HepG2 (cell line): ENCODE measurements around the gene BBS9. TPM values are rescaled to one million over a fixed set of nuclear protein-coding genes. Genes with fewer than 3 reads are reported as not detected.

Experiments used
- ATAC-seq: fragments of 200-7000 bp; cut with Tn5 transposase; 3 replicates; pipeline ENCODE4 v1.9.1; 2020; ENCODE audit warnings: mild to moderate bottlenecking, moderate library complexity
- BruUV-seq: library from RNA; stranded (reverse); fragments of 400-500 nt; replicated peaks from 2 replicates; lab custom pipeline; 2021; lab: Mats Ljungman, UMichigan
- CTCF ChIA-PET: fragments of 300-600 bp; formaldehyde crosslinking; extraction: SDS; loops from one replicate; lab custom pipeline; 2021; ENCODE audit warnings: low total read pairs, inconsistent platforms, low intra/inter-chr PET ratio; lab: Yijun Ruan, JAX
- POLR2A ChIA-PET: fragments of 350-600 bp; sonication (Branson Sonifier 250); formaldehyde crosslinking; loops from one replicate; lab custom pipeline; 2020; ENCODE audit warnings: antibody characterized with exemption, inconsistent platforms; lab: Yijun Ruan, JAX
- DNase-seq: peaks from one replicate; pipeline ENCODE4 v3.0.0-alpha.2; 2015; ENCODE audit warnings: low spot score
- FAIRE-seq: peaks from 3 replicates; lab custom pipeline; 2011; peaks lifted over from hg19 to GRCh38; lab: Jason Lieb, UNC
- H2AFZ ChIP-seq: one replicate; pipeline ENCODE4 v1.6.1; 2011; ENCODE audit warnings: low read length, inconsistent platforms
- H3K27ac ChIP-seq: fragments of 300-600 bp; 3 replicates; pipeline ENCODE4 v1.8.0; 2011; ENCODE audit warnings: mixed run types, mild to moderate bottlenecking, mixed read lengths, low read length, inconsistent platforms; ENCODE audit not compliant: insufficient read depth; ENCODE audit errors: extremely low read length
- H3K27me3 ChIP-seq, 2 experiments: fragments of 200-600 bp in 1 of 2; 2 replicates in 1 of 2; 3 replicates in 1 of 2; pipeline versions ENCODE4 v1.6.0 to v1.8.0; 2011; ENCODE audit warnings: low read length in 2 of 2, mild to moderate bottlenecking in 2 of 2, moderate library complexity in 2 of 2, inconsistent platforms in 1 of 2; ENCODE audit not compliant: insufficient read depth in 2 of 2, control insufficient read depth in 1 of 2
- H3K36me3 ChIP-seq, 2 experiments: fragments of 200-600 bp in 1 of 2; replicated peaks in 1 of 2; 2 replicates in 1 of 2; 3 replicates in 1 of 2; pipeline versions ENCODE4 v1.5.1 to v1.8.0; 2011; ENCODE audit warnings: low read length in 2 of 2, inconsistent platforms in 1 of 2; ENCODE audit not compliant: insufficient read depth in 2 of 2, control insufficient read depth in 1 of 2
- H3K4me1 ChIP-seq: 2 replicates; pipeline ENCODE4 v1.5.1; 2012; ENCODE audit warnings: low read length, inconsistent platforms; ENCODE audit not compliant: insufficient read depth
- H3K4me2 ChIP-seq: 2 replicates; pipeline ENCODE4 v1.6.0; 2011; ENCODE audit warnings: low read depth, low read length, inconsistent platforms
- H3K4me3 ChIP-seq, 3 experiments: fragments of 200-600 bp in 1 of 3; sonication (generic), shearing (Covaris generic) in 1 of 3; replicated peaks in 1 of 3; 2 replicates each; pipeline ENCODE4 v1.5.1; 2011 to 2016; ENCODE audit warnings: low read length in 3 of 3, inconsistent platforms in 2 of 3, low read depth in 2 of 3, mild to moderate bottlenecking in 2 of 3, control low read depth in 1 of 3, mixed read lengths in 1 of 3; ENCODE audit not compliant: insufficient read depth in 1 of 3
- H3K79me2 ChIP-seq: one replicate; pipeline ENCODE4 v1.6.1; 2011; ENCODE audit warnings: low read length, inconsistent platforms; ENCODE audit not compliant: insufficient read depth
- H3K9ac ChIP-seq: 2 replicates; pipeline ENCODE4 v1.6.0; 2011; ENCODE audit warnings: mild to moderate bottlenecking, low read depth, low read length, inconsistent platforms; ENCODE audit not compliant: insufficient read depth
- H3K9me3 ChIP-seq: 2 replicates; pipeline ENCODE4 v1.5.1; 2012; ENCODE audit warnings: mild to moderate bottlenecking, low read length
- H4K20me1 ChIP-seq: 2 replicates; pipeline ENCODE4 v1.6.0; 2011; ENCODE audit warnings: inconsistent platforms, mild to moderate bottlenecking, low read length, moderate library complexity; ENCODE audit not compliant: insufficient read depth
- ATF1 ChIP-seq: IDR thresholded peaks from 2 replicates; pipeline ENCODE4 v1.6.1; 2016; ENCODE audit warnings: mild to moderate bottlenecking, control low read depth
- ATF7-NPFF ChIP-seq: sonication (generic); formaldehyde crosslinking; IDR thresholded peaks from 2 replicates; pipeline ENCODE4 v1.8.1; 2023; ENCODE audit warnings: mild to moderate bottlenecking, low read depth, missing genetic modification reagents, moderate library complexity
- CTCF ChIP-seq: sonication (generic); formaldehyde crosslinking; IDR thresholded peaks from 2 replicates; pipeline ENCODE4 v1.5.0; 2020; ENCODE audit warnings: mild to moderate bottlenecking, missing genetic modification reagents, moderate library complexity
- EZH2 ChIP-seq: conservative IDR thresholded peaks from 2 replicates; pipeline ENCODE4 v1.6.1; 2012; ENCODE audit warnings: mild to moderate bottlenecking, low read depth, low read length, moderate library complexity
- FIP1L1 ChIP-seq: fragments of 200-400 bp; formaldehyde crosslinking; IDR thresholded peaks from 2 replicates; pipeline ENCODE4 v1.6.1; 2018; ENCODE audit warnings: low read depth, mild to moderate bottlenecking, low read length, moderate library complexity, borderline replicate concordance; ENCODE audit not compliant: insufficient read depth
- IRF2 ChIP-seq: IDR thresholded peaks from 2 replicates; pipeline ENCODE4 v1.6.1; 2018; ENCODE audit warnings: missing genetic modification reagents, missing compliant biosample characterization
- NKX3-1 ChIP-seq: sonication (generic); formaldehyde crosslinking; IDR thresholded peaks from 2 replicates; pipeline ENCODE4 v1.5.0; 2020; ENCODE audit warnings: missing genetic modification reagents
- NR2F6 ChIP-seq, 2 experiments: IDR thresholded peaks; 2 replicates each; pipeline ENCODE4 v1.6.1; 2016; ENCODE audit warnings: antibody characterized with exemption in 1 of 2, mild to moderate bottlenecking in 1 of 2
- NR3C1 ChIP-seq: sonication (generic); formaldehyde crosslinking; IDR thresholded peaks from 2 replicates; pipeline ENCODE4 v1.4.0; 2020; ENCODE audit warnings: missing genetic modification reagents
- SAP130 ChIP-seq: IDR thresholded peaks from 2 replicates; pipeline ENCODE4 v1.6.1; 2016; ENCODE audit warnings: low read depth
- STAG1 ChIP-seq: sonication (generic); formaldehyde crosslinking; IDR thresholded peaks from 2 replicates; pipeline ENCODE4 v1.4.0; 2020; ENCODE audit warnings: missing genetic modification reagents
- TAF1 ChIP-seq: sonication (generic); formaldehyde crosslinking; IDR thresholded peaks from 2 replicates; pipeline ENCODE4 v1.4.0; 2020; ENCODE audit warnings: missing genetic modification reagents
- TBX2 ChIP-seq: sonication (generic); formaldehyde crosslinking; IDR thresholded peaks from 2 replicates; pipeline ENCODE4 v1.5.0; 2020; ENCODE audit warnings: missing genetic modification reagents, mild to moderate bottlenecking, borderline replicate concordance
- U2AF1 ChIP-seq: fragments of 200-400 bp; formaldehyde crosslinking; optimal IDR thresholded peaks from 2 replicates; pipeline ENCODE3; 2017; ENCODE audit warnings: mild to moderate bottlenecking, low read depth, low read length
- ZNF432 ChIP-seq: sonication (generic); formaldehyde crosslinking; IDR thresholded peaks from 2 replicates; pipeline ENCODE4 v1.5.0; 2020; ENCODE audit warnings: missing genetic modification reagents, mild to moderate bottlenecking, borderline replicate concordance
- WGBS: methylation state at CpG from one replicate; pipeline ENCODE4 v1.1.6; 2017; ENCODE audit warnings: low lambda C conversion rate; 5-methylcytosine and 5-hydroxymethylcytosine counted together
- in situ Hi-C: cut with HindIII; loops from 2 replicates; pipeline ENCODE4 v1.10.0; 2017; ENCODE audit warnings: low pct_unique_long_range_greater_than_20kb; ENCODE audit not compliant: extremely low pct_ligation_motif_present
- intact Hi-C: fragments of 100-400 bp; cut with micrococcal nuclease; formaldehyde crosslinking; loops from one replicate; pipeline ENCODE4 v1.10.0; 2022; ENCODE audit not compliant: unreplicated experiment
- polyA plus RNA-seq, 8 experiments: library from polyadenylated mRNA; depleted of rRNA in 3 of 8; stranded (reverse) in 7 of 8; unstranded in 1 of 8; fragments of >200 nt; fragmentation: Illumina TruSeq in 4 of 8; extraction: Trizol in 4 of 8; gene quantifications; 2 replicates each; pipeline versions ENCODE4 v1.2.1 to v1.2.3, GENCODE V29; 2011 to 2016; ENCODE audit warnings: low read depth in 4 of 8, missing spikeins in 1 of 8, mixed read lengths in 1 of 8; ENCODE audit not compliant: insufficient read depth in 1 of 8
- total RNA-seq, 5 experiments: library from RNA; depleted of rRNA; stranded (reverse); fragments of >200 nt; fragmentation: Illumina TruSeq; extraction: Trizol; gene quantifications; 2 replicates each; pipeline ENCODE4 v1.2.3, GENCODE V29; 2016; ENCODE audit warnings: low read depth in 1 of 5

BBS9 gene
- total and polyA plus RNA-seq, 2 of the 13 experiments (the other 11 are each of a cell fraction or from before 2014, with no cell fraction given): 5.1 to 7.8 TPM

- no peaks in the 10 kb centered on the region; a peak in 1 of 5 replicates for H3K27me3 ChIP-seq
- intact Hi-C loops: loop anchor here (2.0 kb wide), 1 partner anchor 26 kb away; no protein-coding TSS in a partner anchor
- peak overlapping the region; percentile 28 for H3K27ac ChIP-seq
- no peaks in the 10 kb centered on the region for H3K9me3 ChIP-seq
- peak overlapping the region; percentile 64 for H3K4me2 ChIP-seq
- ChIA-PET POLR2A (interaction anchor here (0.9 kb wide), 1 partner anchor 8 kb away, joined by 3 read pairs; no protein-coding TSS in a partner anchor), CTCF (no interaction called here)
- no peaks in the 10 kb centered on the region for H3K36me3 ChIP-seq
- 75% methylated on average over 2 of the region's 2 CpGs for WGBS
- peak overlapping the region; percentile 32 for H2AFZ ChIP-seq
- TF ChIP-seq TBX2 (CRISPR knock-in tag) (0 out of 2 replicates have a peak, but pooled peaks have one; percentile 22), FIP1L1 (no peak), NR2F6 (IDR thresholded peaks at IDR 0.05) (peak; percentile 41), NR2F6 (CRISPR knock-in tag; IDR thresholded peaks at IDR 0.05) (0 out of 2 replicates have a peak, but pooled peaks have one; percentile 10), NR3C1 (CRISPR knock-in tag) (no peak)
- H3K79me2 ChIP-seq: no peaks in the 10 kb centered on the region
- H3K4me3 ChIP-seq: peak overlapping the region; percentile 26 to 57 (median 34); a peak in 4 of 6 replicates
- ATAC-seq (peak; percentile 69), FAIRE-seq (no peak), DNase-seq (no peak)
- peaks cover 17% of the 10 kb centered on the region for H3K4me1 ChIP-seq
- H4K20me1 ChIP-seq: no peaks in the 10 kb centered on the region
- BruUV-seq: no TSS peak
- in situ Hi-C loops: loop anchor here (25.0 kb wide), 1 partner anchor 522 kb away; no protein-coding TSS in a partner anchor
- H3K9ac ChIP-seq: peak overlapping the region; percentile 50
Measured at GRCh38 chr7:33190688-33191304, 61.4 kb downstream of the BBS9 start.

- FAIRE-seq: peak; percentile 48
- POLR2A ChIA-PET: interaction anchor here (0.9 kb wide), 1 partner anchor 8 kb away, joined by 3 read pairs; no protein-coding TSS in a partner anchor
- intact Hi-C loops: loop anchor here (2.0 kb wide), 1 partner anchor 25 kb away; no protein-coding TSS in a partner anchor
- no peaks in the 10 kb centered on the region for H3K79me2 ChIP-seq
- no TSS peak for BruUV-seq
- TF ChIP-seq SAP130 (CRISPR knock-in tag) (peak; percentile 37; the same call in 1 of the 2 replicates), CTCF (CRISPR knock-in tag) (peak; percentile 32), NKX3-1 (CRISPR knock-in tag) (no peak), ZNF432 (CRISPR knock-in tag) (no peak), STAG1 (CRISPR knock-in tag) (peak; percentile 18), ATF1 (CRISPR knock-in tag) (no peak), ATF7-NPFF (no peak), U2AF1 (no peak), EZH2 (no peak), IRF2 (CRISPR knock-in tag) (peak; percentile 88), TAF1 (no peak)
- TF ChIP-seq, all 625 proteins: peak for 4
- H2AFZ ChIP-seq: peak overlapping the region; percentile 32
- H3K27me3 ChIP-seq: no peaks in the 10 kb centered on the region; a peak in 1 of 5 replicates
- H3K4me1 ChIP-seq: peaks cover 17% of the 10 kb centered on the region
- peak overlapping the region; percentile 64 for H3K4me2 ChIP-seq
- DNase-seq (peak; percentile 54), ATAC-seq (peak; percentile 96)
- no peaks in the 10 kb centered on the region for H3K9me3 ChIP-seq
- peak overlapping the region; percentile 28 for H3K27ac ChIP-seq
- H3K4me3 ChIP-seq: peak overlapping the region; percentile 26 to 57 (median 34); a peak in 5 of 6 replicates
- CTCF ChIA-PET: no interaction called here
- peak overlapping the region; percentile 50 for H3K9ac ChIP-seq
- H4K20me1 ChIP-seq: no peaks in the 10 kb centered on the region
- in situ Hi-C loops: loop anchor here (25.0 kb wide), 1 partner anchor 521 kb away; no protein-coding TSS in a partner anchor
- H3K36me3 ChIP-seq: no peaks in the 10 kb centered on the region
Measured at GRCh38 chr7:33191340-33191739, 62.0 kb downstream of the BBS9 start.
